Measurements from ENCODE around the gene TPX2. TPM values are rescaled to one million over a fixed set of nuclear protein-coding genes. Genes with fewer than 3 reads are reported as not detected.

TPX2 gene
- total RNA-seq, 4 donors from 2014 or later, result 4.4 to 26.4 (median 9.3) TPM

DNA sequence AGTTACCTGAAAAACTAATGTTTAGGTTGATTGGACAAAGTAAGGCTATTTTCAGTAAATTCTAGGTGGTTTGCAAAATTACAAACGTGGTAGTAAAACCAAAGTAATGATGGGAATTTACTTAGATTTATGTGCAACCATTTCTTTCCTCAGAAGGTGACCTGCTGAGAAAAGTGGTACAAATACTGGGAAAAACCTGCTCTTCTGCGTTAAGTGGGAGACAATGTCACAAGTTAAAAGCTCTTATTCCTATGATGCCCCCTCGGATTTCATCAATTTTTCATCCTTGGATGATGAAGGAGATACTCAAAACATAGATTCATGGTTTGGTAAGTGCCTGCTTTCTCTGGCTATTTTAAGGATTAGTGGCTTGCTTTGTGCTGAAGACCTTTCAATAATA, 18.2 kb downstream of the TPX2 start:
- H3K4me1 ChIP-seq, result no peaks in the 10 kb centered on the region
- H3K9me3 ChIP-seq, result no peaks in the 10 kb centered on the region
- H3K27ac ChIP-seq, result no peak overlapping the region
- no peaks in the 10 kb centered on the region for H3K36me3 ChIP-seq
- TF ChIP-seq, protein P1, sequence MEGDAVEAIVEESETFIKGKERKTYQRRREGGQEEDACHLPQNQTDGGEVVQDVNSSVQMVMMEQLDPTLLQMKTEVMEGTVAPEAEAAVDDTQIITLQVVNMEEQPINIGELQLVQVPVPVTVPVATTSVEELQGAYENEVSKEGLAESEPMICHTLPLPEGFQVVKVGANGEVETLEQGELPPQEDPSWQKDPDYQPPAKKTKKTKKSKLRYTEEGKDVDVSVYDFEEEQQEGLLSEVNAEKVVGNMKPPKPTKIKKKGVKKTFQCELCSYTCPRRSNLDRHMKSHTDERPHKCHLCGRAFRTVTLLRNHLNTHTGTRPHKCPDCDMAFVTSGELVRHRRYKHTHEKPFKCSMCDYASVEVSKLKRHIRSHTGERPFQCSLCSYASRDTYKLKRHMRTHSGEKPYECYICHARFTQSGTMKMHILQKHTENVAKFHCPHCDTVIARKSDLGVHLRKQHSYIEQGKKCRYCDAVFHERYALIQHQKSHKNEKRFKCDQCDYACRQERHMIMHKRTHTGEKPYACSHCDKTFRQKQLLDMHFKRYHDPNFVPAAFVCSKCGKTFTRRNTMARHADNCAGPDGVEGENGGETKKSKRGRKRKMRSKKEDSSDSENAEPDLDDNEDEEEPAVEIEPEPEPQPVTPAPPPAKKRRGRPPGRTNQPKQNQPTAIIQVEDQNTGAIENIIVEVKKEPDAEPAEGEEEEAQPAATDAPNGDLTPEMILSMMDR (IDR thresholded peaks at IDR 0.05), result no peak
- no peak for TF ChIP-seq POLR2A (IDR thresholded peaks at IDR 0.05)
- H3K27me3 ChIP-seq, result no peaks in the 10 kb centered on the region
- DNase-seq, result no peak
- H3K4me3 ChIP-seq, result no peak overlapping the region

DNA sequence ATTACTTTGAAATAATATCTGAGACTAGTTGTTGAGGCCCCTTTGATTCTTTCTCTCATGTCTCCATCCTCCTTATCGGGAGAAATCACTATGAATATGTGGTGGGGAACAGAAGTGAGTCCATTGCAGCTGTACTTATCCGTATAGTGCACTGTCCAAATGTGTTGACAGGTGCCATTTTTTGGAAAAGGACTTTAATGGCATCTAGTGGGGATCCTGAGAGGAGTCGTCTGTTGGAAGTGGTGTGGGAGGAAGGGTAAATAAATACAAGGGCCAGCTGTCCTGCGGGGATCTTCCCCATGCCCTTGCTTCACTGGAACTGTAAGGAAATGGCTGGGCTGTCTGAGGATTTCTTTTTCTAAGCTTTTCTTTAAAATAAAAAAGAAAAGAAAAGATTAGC, 19.4 kb downstream of the TPX2 start:
- Histone ChIP-seq H3K36me3 (no peaks in the 10 kb centered on the region), H3K4me1 (no peaks in the 10 kb centered on the region), H3K4me3 (no peak overlapping the region), H3K27ac (no peak overlapping the region), H3K9me3 (no peaks in the 10 kb centered on the region), H3K27me3 (no peaks in the 10 kb centered on the region)
- no peak for DNase-seq
- TF ChIP-seq, protein P1 (IDR thresholded peaks at IDR 0.05), result no peak
- TF ChIP-seq POLR2A (IDR thresholded peaks at IDR 0.05), result no peak

DNA sequence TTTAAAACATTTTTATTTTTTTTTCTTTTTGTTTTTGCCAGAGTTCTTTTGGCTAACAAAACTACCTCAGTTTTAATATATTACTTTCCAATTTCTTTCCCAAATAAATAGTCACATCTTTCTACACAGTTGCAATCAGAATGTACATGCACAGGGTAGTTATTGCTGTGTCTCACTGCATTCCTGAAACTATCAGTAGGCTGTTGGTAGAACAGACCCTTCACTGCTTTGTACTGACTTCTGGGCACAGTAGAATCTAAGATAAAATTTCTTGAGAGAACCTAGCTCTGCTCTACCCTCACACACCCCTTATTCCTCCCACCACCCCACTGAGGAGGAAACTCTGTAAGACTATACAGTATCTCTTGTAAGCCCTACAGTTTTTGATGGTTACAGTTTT, 19.9 kb downstream of the TPX2 start:
- no peak for DNase-seq
- TF ChIP-seq, protein P1 (IDR thresholded peaks at IDR 0.05), result no peak
- TF ChIP-seq POLR2A (IDR thresholded peaks at IDR 0.05), result no peak
- Histone ChIP-seq H3K4me1 (no peaks in the 10 kb centered on the region), H3K4me3 (no peak overlapping the region), H3K27me3 (no peaks in the 10 kb centered on the region), H3K27ac (no peak overlapping the region), H3K36me3 (no peaks in the 10 kb centered on the region), H3K9me3 (no peaks in the 10 kb centered on the region)

DNA sequence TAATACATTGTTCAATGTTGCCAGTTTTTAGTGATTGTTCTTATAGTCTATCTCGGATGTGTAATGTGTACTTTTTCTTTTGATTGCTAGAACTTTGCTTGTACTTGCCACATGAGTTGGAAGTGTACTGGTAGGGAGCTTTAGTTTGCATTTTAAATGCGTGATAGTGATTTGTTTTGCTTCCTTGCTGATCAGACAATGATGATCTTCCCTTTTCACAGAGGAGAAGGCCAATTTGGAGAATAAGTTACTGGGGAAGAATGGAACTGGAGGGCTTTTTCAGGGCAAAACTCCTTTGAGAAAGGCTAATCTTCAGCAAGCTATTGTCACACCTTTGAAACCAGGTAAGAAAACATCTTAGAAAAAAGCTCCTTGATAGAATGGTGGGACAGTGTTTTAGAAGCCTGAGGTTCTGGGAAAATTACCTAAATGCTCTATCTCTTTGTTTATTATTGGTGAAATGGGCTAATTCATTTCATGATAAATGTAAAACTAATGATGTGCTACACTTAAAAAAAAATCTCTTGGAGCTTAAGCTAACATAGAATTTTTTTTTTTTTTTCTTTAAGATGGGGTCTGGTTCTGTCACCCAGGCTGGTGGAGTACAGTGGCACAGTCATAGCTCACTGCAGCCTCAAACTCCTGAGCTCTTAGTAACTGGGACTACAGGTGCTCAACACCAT, 20.9 kb downstream of the TPX2 start:
- no peaks in the 10 kb centered on the region for H3K4me1 ChIP-seq
- H3K27ac ChIP-seq, result no peak overlapping the region
- no peaks in the 10 kb centered on the region for H3K9me3 ChIP-seq
- no peaks in the 10 kb centered on the region for H3K36me3 ChIP-seq
- DNase-seq, result no peak
- no peak overlapping the region for H3K4me3 ChIP-seq
- no peak for TF ChIP-seq POLR2A (IDR thresholded peaks at IDR 0.05)
- TF ChIP-seq, protein P1 (IDR thresholded peaks at IDR 0.05), result no peak
- no peaks in the 10 kb centered on the region for H3K27me3 ChIP-seq

DNA sequence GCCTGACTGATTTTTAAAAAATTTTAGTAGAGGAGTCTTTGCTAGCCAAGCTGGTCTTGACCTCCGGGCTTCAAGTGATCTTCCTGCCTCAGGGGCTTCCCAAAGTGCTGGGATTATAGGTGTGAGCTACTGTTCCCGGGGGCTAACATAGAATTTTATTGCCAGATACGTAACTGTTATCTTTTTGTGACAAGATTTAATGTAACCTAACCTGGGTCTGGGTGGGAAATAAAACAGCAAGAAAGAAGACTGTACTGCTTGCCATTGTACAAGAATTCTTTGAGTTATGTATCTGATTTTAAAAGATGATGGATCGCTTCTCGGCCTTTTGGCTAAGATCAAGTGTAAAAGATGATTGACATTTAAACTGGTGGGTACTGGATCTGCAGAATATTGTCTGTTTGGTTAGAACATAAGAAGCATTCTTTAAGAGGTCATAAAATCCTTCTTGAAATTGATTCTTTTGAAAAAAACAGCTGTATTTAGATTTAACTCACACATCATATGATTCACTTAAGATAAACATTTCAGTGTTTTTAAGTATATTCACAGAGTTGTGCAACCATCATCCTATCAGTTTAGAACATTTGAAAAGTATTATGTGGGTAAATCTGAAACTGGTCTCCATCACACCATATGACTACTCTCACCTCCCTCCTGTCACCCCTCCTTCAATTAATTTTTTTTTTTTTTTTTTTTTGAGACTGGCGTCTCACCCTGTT, 21.6 kb downstream of the TPX2 start:
- Histone ChIP-seq H3K36me3 (no peaks in the 10 kb centered on the region), H3K9me3 (no peaks in the 10 kb centered on the region), H3K27me3 (no peaks in the 10 kb centered on the region), H3K4me1 (no peaks in the 10 kb centered on the region), H3K4me3 (no peak overlapping the region), H3K27ac (no peak overlapping the region)
- DNase-seq, result no peak
- TF ChIP-seq, protein P1 (IDR thresholded peaks at IDR 0.05), result no peak
- TF ChIP-seq POLR2A (IDR thresholded peaks at IDR 0.05), result no peak

All from Peyer's patch (tissue), 4 donors.